Hepatocyte (in vitro differentiated cells): Measurements from ENCODE around the gene TRIM46. TPM values are rescaled to one million over a fixed set of nuclear protein-coding genes. Genes with fewer than 3 reads are reported as not detected.
"Not testable (repeated sequence)": the region's sequence is repeated elsewhere in the genome, so short reads cannot be mapped to it uniquely, and the experiment has no call there.

Source experiments
- DNase-seq: peaks from one replicate; pipeline ENCODE4 v3.0.0-alpha.2; 2016; ENCODE audit warnings: low spot score
- H2AFZ ChIP-seq: fragments of 200-600 bp; sonication (generic); 2 replicates; pipeline ENCODE4 v1.6.0; 2016; ENCODE audit warnings: antibody characterized with exemption, mild to moderate bottlenecking
- H3K27ac ChIP-seq: fragments of 200-600 bp; sonication (generic); 2 replicates; pipeline ENCODE4 v1.5.1; 2016; ENCODE audit warnings: mild to moderate bottlenecking
- H3K27me3 ChIP-seq: fragments of 200-600 bp; sonication (generic); 2 replicates; pipeline ENCODE4 v1.6.1; 2016
- H3K36me3 ChIP-seq: fragments of 200-600 bp; sonication (generic); replicated peaks from 2 replicates; pipeline ENCODE4 v1.5.1; 2016; ENCODE audit warnings: low read depth; ENCODE audit not compliant: insufficient read depth
- H3K4me1 ChIP-seq: fragments of 200-600 bp; sonication (generic); 2 replicates; pipeline ENCODE4 v1.5.1; 2016; ENCODE audit warnings: mild to moderate bottlenecking, moderate library complexity; ENCODE audit not compliant: insufficient read depth
- H3K4me2 ChIP-seq: fragments of 200-600 bp; sonication (generic); 2 replicates; pipeline ENCODE4 v1.6.0; 2016
- H3K4me3 ChIP-seq: fragments of 200-600 bp; sonication (generic); 2 replicates; pipeline ENCODE4 v1.5.1; 2016; ENCODE audit warnings: mild to moderate bottlenecking
- H3K79me2 ChIP-seq: fragments of 200-600 bp; sonication (generic); 2 replicates; pipeline ENCODE4 v1.6.0; 2017; ENCODE audit warnings: mild to moderate bottlenecking
- H3K9me2 ChIP-seq: fragments of 200-600 bp; sonication (generic); replicated peaks from 2 replicates; pipeline ENCODE4 v1.6.0; 2017; ENCODE audit warnings: mild to moderate bottlenecking; ENCODE audit not compliant: insufficient read depth
- H3K9me3 ChIP-seq: fragments of 200-600 bp; sonication (generic); 2 replicates; pipeline ENCODE4 v1.5.1; 2016; ENCODE audit warnings: low read depth, mild to moderate bottlenecking
- H4K20me1 ChIP-seq: fragments of 200-600 bp; sonication (generic); 2 replicates; pipeline ENCODE4 v1.6.0; 2016; ENCODE audit warnings: mild to moderate bottlenecking; ENCODE audit not compliant: insufficient read depth, poor library complexity, severe bottlenecking
- EZH2 ChIP-seq: fragments of 200-600 bp; sonication (generic); IDR thresholded peaks from 2 replicates; pipeline ENCODE4 v1.6.1; 2016; ENCODE audit warnings: antibody characterized with exemption, mild to moderate bottlenecking, borderline replicate concordance
- EZH2phosphoT487 ChIP-seq: fragments of 200-600 bp; sonication (generic); IDR thresholded peaks from one replicate; pipeline ENCODE4 v1.6.1; 2018; ENCODE audit warnings: antibody characterized with exemption, mild to moderate bottlenecking, low read depth, moderate library complexity; ENCODE audit not compliant: unreplicated experiment, severe bottlenecking
- WGBS: methylation state at CpG from one replicate; pipeline ENCODE4 v1.1.6; 2016; ENCODE audit warnings: low lambda C conversion rate; ENCODE audit errors: missing lambda C conversion rate; 5-methylcytosine and 5-hydroxymethylcytosine counted together
- polyA plus RNA-seq: library from polyadenylated mRNA; unstranded; fragments of >200 nt; fragmentation: Nextera tagmentation; extraction: Ambion mirVana; gene quantifications from 2 replicates; pipeline ENCODE4 v1.2.1, GENCODE V29; 2016
- total RNA-seq: library from RNA; depleted of rRNA; stranded (reverse); fragments of >200 nt; gene quantifications from 2 replicates; pipeline ENCODE4 v1.2.3, GENCODE V29; 2014
- TF ChIP-seq, protein P1 (sequence below): fragments of 200-600 bp; sonication (generic); IDR thresholded peaks from 2 replicates; pipeline ENCODE4 v1.5.1; 2016; ENCODE audit warnings: antibody characterized with exemption, mild to moderate bottlenecking; ENCODE audit not compliant: poor library complexity

Gene TRIM46
- total and polyA plus RNA-seq, 2 experiments from 2014 or later: 1.2 to 2.1 TPM

- Histone ChIP-seq H3K9me3 (no peaks in the 10 kb centered on the region), H3K27me3 (no peaks in the 10 kb centered on the region), H3K4me1 (peaks cover 16% of the 10 kb centered on the region), H3K4me3 (no peak overlapping the region), H3K27ac (no peak overlapping the region), H4K20me1 (no peaks in the 10 kb centered on the region), H2AFZ (no peak overlapping the region), H3K4me2 (peak overlapping the region; percentile 96), H3K9me2 (no peaks in the 10 kb centered on the region), H3K79me2 (peaks cover 13% of the 10 kb centered on the region), H3K36me3 (no peaks in the 10 kb centered on the region)
- TF ChIP-seq, protein P1, sequence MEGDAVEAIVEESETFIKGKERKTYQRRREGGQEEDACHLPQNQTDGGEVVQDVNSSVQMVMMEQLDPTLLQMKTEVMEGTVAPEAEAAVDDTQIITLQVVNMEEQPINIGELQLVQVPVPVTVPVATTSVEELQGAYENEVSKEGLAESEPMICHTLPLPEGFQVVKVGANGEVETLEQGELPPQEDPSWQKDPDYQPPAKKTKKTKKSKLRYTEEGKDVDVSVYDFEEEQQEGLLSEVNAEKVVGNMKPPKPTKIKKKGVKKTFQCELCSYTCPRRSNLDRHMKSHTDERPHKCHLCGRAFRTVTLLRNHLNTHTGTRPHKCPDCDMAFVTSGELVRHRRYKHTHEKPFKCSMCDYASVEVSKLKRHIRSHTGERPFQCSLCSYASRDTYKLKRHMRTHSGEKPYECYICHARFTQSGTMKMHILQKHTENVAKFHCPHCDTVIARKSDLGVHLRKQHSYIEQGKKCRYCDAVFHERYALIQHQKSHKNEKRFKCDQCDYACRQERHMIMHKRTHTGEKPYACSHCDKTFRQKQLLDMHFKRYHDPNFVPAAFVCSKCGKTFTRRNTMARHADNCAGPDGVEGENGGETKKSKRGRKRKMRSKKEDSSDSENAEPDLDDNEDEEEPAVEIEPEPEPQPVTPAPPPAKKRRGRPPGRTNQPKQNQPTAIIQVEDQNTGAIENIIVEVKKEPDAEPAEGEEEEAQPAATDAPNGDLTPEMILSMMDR: no peak
- TF ChIP-seq EZH2phosphoT487: no peak
- no peak for TF ChIP-seq EZH2
- 92% methylated on average over 4 of the region's 4 CpGs for whole genome bisulfite sequencing
- no peak for DNase-seq
Observed at GRCh38 chr1:155210314-155211104, 36.9 kb downstream of the TRIM46 start.

- not testable (repeated sequence) for H3K4me2 ChIP-seq, H3K9me3 ChIP-seq, H2AFZ ChIP-seq, H3K27me3 ChIP-seq, H4K20me1 ChIP-seq, H3K36me3 ChIP-seq, H3K27ac ChIP-seq, DNase-seq, H3K4me3 ChIP-seq, H3K9me2 ChIP-seq
- 96% methylated on average over 13 of the region's 13 CpGs for WGBS
- Histone ChIP-seq H3K79me2 (peaks cover 13% of the 10 kb centered on the region), H3K4me1 (peaks cover 16% of the 10 kb centered on the region)
Observed at GRCh38 chr1:155211381-155212050, 37.9 kb downstream of the TRIM46 start.

GRCh38 chr1:155212051-155212440 lies 38.4 kb downstream of the TRIM46 start:
- not testable (repeated sequence) for H3K9me2 ChIP-seq, H3K36me3 ChIP-seq, H3K4me2 ChIP-seq, H3K27ac ChIP-seq, H3K9me3 ChIP-seq, DNase-seq, H4K20me1 ChIP-seq, H2AFZ ChIP-seq, H3K27me3 ChIP-seq, H3K4me3 ChIP-seq
- 97% methylated on average over 7 of the region's 7 CpGs for WGBS
- peaks cover 13% of the 10 kb centered on the region for H3K4me1 ChIP-seq
- H3K79me2 ChIP-seq: peaks cover 13% of the 10 kb centered on the region

DNA sequence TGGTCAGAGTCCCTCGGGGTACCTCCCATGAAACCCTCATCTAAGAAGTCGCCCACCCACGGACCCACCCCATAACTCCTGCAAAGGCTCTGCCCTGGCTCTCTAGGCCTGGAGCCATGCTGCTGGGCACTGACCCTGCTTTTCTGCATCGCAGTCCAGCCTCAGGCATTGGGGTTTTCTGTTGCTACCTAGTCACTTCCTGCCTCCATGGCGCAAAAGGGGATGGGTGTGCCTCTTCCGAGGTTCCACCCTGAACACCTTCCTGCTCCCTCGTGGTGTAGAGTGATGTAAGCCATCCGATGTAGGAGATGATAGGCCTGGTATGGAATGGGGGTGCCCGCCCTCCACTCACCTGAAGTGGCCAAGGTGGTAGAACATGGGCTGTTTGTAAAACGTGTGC lies 41.1 kb downstream of the TRIM46 start:
- H3K4me2 ChIP-seq, H3K36me3 ChIP-seq, H4K20me1 ChIP-seq, H3K9me3 ChIP-seq, H2AFZ ChIP-seq, H3K9me2 ChIP-seq, H3K4me1 ChIP-seq, H3K79me2 ChIP-seq, H3K4me3 ChIP-seq, DNase-seq, H3K27me3 ChIP-seq, H3K27ac ChIP-seq: not testable (repeated sequence)
- WGBS: 94% methylated on average over 7 of the region's 10 CpGs
